GM21717 (cell line): Measurements from ENCODE around the gene MYO3B.
"Not testable (repeated sequence)": the region's sequence is repeated elsewhere in the genome, so short reads cannot be mapped to it uniquely, and the experiment has no call there.

Experiments
- ATAC-seq: cut with Tn5 transposase; IDR thresholded peaks from one replicate; pipeline ENCODE4 v1.9.1; 2021; ENCODE audit warnings: mild to moderate bottlenecking, moderate library complexity; ENCODE audit not compliant: unreplicated experiment

Gene MYO3B

DNA sequence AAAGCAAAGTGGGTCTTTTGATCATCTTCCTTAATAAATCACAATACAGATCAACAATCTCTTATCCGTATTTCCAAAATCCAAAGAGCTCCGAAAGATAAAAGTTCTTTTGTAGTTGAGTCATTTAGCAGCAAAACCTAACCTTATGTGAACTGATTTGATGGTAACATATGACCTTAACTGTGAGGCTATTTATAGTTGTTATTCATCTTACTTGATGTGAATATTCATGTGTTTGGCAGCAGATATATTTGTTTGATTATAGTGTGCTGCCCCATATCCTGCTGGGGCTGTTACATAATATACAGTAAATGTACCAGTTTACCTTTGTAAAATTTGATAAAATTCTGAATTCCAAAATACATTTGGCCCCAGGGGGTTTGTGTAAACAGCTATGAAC lies 158.5 kb downstream of the MYO3B start:
- no peak for ATAC-seq

DNA sequence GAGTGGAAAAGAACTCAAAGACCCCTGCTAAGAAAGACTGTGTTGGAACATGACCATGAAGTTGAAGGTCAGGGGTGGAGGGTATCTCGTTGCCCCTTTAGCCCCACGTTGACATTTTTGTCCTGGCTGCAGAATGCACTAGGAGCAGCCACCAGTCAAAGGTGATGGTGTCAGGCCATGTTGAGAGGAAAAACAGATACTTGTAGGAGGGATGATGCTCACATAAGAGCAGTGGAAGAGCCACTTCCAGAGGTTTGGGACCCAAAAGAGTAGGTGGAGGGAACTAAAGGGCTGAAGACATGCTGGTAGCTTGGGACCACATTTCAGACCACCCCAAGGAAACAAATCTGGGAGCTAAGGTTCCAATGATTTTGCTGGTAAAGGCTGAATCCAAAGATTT lies 159.0 kb downstream of the MYO3B start:
- ATAC-seq, result no peak

DNA sequence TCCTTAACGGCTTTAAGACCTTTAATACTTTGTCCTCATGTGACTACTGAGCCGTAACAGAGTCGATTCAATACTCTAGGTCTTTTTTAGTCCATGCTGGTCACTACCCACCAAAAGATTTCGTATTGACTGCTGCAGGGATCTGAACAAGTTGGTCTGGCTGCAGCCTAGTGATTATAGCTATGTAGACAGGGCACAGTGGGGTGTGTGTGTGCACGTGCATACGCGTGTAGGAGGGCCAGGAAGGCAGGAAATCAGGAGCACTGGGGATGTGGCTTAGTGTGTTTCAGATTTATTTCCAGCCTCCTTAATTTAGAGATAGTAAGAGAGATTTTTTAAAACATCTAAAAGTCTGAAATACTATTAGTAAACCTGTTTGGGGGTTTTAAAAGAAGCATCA lies 161.4 kb downstream of the MYO3B start:
- ATAC-seq, result no peak

DNA sequence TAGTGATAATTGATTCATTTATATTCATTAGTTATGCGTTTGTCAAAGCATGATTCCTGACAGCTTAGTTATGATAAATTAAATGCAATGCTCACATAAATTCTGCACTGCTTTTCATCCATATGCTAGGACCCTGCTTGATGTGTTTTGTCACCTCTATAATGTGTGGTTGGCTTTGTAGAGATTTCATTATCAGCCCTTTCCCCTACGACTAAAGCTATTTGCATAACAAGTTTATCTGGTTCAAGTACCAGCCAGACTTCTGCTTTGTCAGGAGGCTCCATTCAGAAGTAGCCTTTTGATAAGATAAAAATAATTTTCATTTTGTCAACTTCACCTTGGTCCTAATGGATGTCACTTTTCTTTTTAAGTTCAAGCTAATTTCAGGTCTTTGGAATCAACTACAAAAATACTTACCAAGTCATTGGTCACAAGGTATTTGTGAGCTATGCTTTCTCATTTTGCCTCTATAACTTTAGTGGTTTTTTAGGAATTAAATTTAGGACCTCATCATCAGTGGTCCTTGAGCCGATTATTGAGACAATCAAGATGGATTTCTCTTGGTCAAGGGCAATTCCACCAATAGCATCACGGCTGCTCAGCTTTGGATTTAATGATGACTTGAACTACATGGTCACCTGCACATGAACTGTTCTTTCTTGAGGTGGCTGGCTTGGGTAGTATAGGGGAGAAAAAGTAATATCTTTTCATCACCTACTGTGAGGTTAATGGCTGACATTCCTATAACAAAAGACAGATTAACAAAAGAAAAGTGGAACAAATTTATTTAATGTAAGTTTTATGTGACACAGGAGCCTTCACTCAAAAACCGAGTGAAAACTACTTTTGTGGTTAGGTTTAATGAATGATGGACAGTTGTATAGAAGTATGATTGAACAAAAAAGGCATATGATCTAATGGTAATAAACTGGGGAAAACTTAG lies 162.1 kb downstream of the MYO3B start:
- no peak for ATAC-seq

DNA sequence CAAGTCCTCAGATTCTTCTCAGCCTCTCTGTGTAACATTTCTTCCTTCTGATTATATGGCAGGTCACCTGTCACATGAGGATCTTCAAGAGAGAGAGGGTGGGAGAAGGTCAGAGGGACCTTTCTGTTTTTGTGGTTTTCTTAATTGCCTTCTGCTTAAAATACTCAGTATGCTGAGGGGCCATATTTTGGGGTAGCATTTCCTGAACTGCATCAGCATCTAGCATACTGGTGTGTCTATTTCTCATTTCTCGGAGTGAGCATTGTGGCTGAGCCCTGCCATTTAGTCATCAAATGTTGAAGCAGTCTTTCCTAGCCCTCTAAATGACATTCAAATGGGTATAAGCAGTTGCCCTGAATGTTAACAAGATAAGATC lies 162.7 kb downstream of the MYO3B start:
- ATAC-seq, result no peak

DNA sequence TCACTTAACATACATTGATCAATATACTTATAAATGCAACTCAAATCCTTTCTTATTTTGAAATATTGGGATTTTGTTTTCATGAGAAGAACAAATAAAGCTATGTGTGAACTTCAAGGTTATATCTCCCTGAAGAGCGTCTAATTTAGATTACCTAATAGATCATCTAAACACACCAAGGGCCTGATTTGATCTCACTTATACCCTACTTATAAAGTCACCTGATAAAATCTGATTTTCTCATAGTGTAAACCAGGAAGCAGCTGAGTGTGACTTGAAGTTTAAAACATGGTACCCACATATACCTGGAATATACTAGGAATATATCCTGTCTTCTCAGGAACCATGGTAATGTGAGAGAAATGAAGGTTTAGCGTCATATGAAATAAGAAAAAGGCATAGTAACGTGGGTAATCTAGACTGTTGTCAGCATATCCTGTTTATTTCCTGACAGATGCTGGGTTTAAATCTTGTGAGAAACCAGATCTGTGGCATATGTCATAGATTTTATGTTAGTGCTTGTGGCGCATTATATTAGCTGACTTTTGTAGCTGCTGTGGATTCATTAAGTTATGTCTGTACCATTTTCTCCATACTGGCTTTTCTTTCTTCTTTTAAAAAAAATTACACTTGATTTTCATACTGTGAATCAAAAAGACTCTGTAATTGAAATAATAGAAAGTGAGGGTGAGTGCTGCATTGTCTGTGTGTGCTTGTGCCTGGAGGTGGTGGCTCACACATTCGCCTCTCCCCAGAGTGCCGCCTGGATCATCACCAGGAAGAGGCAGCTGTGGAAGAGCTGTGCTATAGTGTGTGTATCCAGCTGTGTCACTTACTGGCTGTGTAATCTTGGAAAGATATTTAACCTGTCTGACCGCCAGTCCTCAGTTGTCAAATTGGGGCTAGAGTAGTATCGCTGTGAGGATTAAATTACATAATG lies 164.0 kb downstream of the MYO3B start:
- no peak for ATAC-seq

DNA sequence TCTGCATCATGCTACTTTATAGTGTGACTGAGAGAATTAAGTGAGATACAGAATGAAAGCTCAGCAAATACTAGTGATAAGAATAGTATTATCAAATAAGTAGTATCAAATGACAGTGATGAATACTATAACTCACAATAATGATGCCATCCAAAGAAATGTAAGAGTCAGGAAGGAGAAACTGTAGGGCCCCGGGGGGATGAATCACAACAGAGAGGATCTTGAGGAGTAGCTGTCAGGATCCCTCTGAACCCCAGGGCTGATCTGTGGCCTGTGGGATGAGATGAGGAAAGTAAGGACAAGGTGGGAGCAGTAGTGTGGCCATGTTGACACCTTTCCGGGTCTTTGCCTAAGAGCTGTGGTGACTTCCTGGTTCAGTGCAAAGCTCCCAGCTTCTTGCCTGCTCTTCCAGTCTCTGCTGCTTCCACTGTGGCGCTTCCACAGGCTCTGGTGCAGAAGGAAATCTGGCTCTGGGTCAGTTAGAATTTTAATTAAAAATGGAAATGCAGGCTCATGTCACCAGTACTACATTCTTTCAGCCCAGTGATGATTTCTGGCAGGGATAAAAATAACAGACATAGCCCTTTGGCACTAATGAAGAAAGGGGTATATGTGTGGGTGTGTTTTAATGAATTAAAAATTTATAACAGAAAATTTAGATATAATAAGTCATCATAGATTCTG lies 166.9 kb downstream of the MYO3B start:
- ATAC-seq, result no peak

DNA sequence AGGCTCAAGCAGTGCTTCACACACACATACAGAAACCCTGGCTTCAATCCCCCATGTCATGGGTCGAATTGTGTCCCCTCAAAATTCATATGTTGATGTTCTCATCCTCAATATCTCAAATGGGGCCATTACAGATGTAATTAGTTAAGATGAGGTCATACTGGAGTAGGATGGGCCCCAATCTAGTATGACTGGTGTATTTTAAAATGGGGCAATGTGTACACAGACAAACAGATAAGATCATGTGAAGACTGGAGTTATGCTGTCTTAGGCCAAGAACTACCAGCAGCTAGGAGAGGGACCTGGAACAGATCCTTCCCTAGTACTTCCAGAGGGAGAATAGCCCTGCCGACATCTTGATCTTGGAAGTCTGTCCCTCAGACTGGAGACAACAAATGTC lies 167.7 kb downstream of the MYO3B start:
- no peak for ATAC-seq

DNA sequence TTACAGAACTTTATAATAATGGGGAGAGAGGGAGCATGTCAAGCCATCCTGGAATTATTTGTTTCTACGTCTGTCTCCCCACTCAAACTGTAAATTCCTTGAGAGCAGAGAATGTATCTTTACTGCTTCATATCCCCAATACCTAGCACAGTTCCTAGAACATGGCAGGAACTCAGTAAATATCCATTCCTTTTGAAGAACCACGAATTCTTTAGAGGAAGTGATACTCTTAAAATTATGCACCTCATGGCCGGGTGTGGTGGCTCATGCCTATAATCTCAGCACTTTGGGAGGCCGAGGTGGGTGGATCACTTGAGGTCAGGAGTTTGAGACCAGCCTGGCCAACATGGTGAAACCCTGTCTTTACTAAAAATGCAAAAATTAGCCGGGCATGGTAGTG lies 171.3 kb downstream of the MYO3B start:
- not testable (repeated sequence) for ATAC-seq

DNA sequence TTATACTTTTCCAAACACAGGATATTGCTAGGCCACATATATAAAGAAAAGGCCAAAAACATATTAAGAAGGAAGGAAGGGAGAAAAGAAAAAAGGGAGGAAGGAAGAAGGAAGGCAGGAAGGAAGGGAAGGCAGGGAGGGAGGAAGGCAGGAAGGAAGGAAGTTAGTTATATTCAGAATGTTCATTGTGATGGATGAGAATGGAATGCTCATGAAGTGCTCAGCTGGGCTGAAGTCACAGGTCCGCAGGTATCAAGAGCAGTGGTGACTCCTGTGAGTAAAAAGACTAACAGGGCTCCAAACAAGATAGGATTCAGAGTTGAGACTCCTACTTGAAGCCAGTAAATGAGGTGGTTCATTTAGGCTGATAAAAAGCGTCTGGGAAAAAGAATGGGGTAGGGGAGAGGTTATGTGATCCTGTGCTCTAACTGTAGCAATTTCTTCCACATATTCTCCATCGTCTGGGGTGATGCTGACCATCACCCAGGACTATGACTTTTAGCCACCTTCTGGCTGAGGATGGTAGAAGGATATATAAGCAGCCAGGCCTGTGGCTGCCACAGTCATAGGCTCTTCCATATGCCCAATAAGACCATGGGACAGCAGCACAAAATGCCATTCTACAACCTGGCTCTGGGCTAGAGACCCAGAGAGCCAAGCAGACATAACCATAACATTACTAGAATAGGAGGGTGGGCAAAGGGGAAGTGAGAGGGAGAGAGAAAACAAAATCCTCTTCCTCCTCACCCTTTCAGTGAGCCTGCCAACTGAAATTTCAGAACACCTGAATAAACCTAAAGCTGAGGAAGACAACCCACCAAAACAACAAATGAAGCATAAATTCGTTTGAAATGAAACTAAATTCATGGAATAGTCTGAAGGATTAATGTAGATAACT lies 173.2 kb downstream of the MYO3B start:
- ATAC-seq, result no peak

DNA sequence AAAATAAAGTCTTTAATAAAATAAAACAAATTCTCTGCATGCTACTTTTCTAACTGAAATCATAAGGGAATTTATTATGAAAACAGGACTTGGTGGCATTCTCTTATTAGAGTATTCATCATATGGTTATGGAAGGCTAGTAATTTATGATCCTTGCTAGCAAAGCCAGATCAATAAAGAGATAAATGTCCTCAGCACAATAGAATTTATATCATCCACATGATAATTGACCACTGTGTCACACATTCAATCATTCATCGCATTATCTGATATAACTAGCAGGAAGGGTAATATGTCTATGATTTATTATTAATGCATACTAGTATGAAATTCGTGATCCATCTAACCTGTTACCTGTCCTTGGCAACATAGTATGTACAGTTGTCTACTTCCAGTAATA lies 175.8 kb downstream of the MYO3B start:
- ATAC-seq, result no peak

DNA sequence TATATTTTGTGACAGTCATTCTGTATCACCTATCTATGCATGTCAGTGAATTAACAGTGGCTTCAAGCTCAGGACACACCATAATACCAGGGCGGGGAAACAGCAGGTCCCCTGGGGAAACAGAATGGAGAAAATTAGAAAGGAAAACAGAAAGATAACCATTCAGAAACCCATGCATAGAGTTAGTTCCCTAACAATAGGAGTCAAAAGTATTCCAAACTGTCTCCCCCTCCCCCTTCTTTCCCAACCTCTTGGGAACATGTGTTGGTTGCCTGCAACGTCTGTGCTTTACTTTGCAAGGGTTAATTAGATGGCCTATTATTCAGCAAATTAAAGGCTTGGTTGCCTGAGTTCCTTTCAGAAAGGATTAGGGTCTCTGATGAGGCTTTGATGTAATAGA lies 176.4 kb downstream of the MYO3B start:
- ATAC-seq, result no peak

DNA sequence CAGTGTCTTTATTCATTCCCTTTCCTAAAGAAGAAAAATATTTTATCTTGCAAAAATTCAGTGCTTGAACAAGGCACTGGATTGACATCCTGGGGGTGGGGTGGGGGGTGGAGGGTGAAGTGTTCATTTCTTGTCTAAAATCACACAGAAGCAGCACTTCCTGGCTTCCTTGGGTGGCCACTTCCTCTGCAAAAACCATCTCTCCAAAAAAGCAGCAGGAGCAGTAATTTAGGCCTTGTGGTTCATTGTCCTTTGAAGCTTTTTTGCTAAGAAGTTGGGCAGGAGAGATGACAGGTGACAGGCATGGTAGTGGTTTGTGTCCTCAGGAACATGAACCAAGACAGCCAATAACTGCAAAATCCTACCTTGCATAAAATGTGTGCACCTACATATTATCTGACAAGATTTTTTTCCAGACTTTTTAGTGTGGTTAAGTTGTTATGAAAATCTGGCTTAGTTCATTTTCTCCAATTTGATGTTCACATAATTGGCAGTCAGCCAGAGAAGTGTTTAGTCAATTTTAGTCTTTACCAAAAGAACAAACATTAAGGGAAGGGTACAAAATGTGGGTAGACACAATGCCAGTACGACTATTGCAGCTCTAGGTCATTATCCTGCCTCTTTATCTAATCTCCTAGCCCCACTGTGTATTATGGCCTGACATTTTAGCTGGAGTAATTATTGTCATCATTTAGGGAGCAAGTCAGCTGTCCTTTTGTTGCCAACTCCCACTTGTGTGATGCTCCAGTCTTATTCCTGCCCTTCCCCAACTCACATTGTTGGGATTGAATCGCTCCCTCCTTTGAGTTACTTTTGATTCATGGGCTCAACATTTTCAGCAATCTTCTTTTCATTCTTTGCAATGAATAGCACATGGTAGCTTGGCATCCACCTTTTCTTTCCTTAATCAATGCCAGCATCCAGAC lies 177.2 kb downstream of the MYO3B start:
- ATAC-seq, result no peak

DNA sequence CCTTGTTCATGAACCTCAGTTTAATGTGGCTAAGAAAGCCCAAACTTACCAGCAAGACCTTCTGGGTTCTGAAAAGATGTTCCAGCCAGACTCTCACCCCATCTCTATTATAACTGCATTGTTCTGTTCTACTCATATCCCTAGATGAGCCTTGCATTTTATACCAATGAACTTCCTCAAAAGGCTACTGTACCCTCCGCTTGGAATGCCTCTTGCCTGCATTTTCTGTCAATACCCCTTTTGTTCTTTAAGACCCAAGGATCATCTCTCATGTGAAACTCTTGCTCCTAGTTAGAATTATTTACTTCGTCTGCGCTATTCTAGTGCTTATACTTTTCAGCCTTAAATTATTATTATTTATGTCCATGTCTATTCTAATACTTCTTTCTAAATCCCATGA lies 181.5 kb downstream of the MYO3B start:
- no peak for ATAC-seq

DNA sequence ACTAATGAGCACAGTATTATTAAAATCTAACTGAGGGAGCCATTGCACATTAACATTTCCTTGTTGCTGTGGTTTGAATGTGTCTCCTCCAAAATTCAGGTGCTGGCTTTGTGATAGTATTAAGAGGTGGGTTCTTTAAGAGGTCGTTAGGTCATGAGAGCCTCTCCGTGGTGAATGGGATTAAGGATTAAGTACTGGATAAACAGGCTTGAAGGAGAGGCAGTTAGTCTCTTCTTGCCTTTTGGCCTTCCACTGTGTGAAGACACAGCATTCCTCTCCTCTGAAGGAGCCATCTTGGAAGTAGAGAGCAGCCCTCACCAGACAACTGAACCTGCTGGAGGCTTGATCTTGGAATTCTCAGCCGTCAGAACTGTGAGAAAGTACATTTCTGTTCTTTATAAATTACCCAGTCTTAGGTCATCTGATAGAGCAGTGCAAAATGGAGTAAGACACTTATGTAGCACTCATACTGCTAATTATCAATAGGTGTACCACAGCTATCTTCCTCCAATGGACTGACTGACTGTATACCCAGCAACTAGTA lies 182.7 kb downstream of the MYO3B start:
- no peak for ATAC-seq

DNA sequence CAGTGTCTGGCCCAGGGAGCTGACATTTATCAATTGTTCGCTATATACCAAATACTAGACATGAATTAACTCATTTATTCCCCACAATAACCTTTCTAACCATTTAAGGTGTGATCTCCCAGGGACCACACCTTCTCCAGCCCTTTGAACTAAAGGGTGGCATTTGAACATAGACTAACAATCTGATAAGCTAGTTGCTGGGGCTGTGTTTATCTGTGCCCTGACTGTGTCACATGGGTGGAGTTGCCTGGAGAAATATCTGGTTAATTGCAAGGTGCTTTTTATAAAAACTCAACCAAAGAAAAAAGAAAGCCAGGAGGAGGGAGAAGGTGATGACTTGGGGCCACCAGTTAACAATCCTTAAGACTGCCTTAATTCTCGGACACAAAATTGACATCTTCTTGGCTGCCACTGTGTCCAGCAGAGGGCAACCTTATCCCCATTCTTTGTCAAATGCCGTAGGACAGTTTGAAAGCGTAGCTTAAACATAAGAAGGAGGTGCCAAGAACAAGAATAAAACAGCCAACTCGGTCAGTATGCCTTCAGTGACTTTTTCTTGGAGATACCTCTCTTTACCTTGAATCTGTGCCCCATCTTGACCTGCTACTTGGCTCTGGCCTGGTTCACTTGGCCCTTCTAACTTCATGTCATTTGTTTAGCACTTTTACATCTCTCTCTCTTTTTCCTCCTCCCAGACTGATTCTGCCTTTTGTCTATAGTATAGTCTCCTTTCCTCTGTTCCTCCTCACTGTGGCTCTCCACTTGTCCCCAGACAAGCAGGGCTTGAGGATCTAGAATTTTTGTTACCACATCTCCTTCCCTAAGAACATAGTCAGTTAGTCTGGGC lies 183.4 kb downstream of the MYO3B start:
- no peak for ATAC-seq

DNA sequence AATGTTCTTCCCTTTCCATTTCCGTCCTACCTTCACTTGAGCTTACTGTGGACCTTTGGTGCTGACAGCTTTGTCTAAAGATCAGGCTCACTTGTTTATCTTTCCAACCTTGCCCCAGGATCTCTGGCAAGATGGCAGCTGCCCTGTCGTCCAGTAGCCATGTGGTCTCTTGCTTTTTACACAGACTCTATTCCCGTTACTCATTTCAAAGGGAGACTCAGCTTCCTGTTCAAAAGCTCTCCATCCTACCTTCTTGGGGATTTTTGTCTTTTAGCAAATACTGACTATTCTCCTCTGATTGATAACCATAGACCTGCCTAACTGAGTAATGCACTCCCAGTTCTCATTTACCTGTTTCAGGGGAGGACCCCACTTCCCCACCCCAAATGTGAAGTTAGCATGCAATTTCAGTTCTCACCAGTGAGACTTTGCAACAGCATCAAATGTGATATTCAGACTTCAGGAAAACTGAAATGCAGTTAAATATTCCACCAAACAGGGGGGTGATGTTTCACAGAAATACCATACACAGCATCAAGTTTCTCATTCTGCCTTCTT lies 184.4 kb downstream of the MYO3B start:
- ATAC-seq, result no peak
